HepG2 (cell line): Measurements from ENCODE around the gene RCOR1. TPM values are rescaled to one million over a fixed set of nuclear protein-coding genes. Genes with fewer than 3 reads are reported as not detected.

ENCODE experiments used
- ARNTL ChIP-seq: sonication (generic); formaldehyde crosslinking; IDR thresholded peaks from 2 replicates; pipeline ENCODE4 v1.4.0; 2020; ENCODE audit warnings: mild to moderate bottlenecking, missing genetic modification reagents
- GATAD2A ChIP-seq: IDR thresholded peaks from 2 replicates; pipeline ENCODE4 v1.6.1; 2016
- MEIS1 ChIP-seq: sonication (generic); formaldehyde crosslinking; IDR thresholded peaks from 2 replicates; pipeline ENCODE4 v1.9.0; 2021; ENCODE audit warnings: mild to moderate bottlenecking, missing genetic modification reagents, moderate library complexity, borderline replicate concordance
- NR1H2 ChIP-seq: sonication (generic); formaldehyde crosslinking; IDR thresholded peaks from 2 replicates; pipeline ENCODE4 v1.8.1; 2022; ENCODE audit warnings: low read depth, missing genetic modification reagents, borderline replicate concordance
- SAP130 ChIP-seq: IDR thresholded peaks from 2 replicates; pipeline ENCODE4 v1.6.1; 2016; ENCODE audit warnings: low read depth
- SCMH1 ChIP-seq: sonication (generic); formaldehyde crosslinking; IDR thresholded peaks from 2 replicates; pipeline ENCODE4 v1.9.0; 2021; ENCODE audit warnings: missing genetic modification reagents, mild to moderate bottlenecking, borderline replicate concordance
- SIN3B ChIP-seq: fragments of 150-350 bp; IDR thresholded peaks from 2 replicates; pipeline ENCODE4 v1.6.1; 2014; ENCODE audit warnings: low read length
- ZFP36 ChIP-seq: fragments of 150-350 bp; IDR thresholded peaks from 2 replicates; pipeline ENCODE4 v1.6.1; 2018; ENCODE audit warnings: borderline replicate concordance, low read length, low read depth; ENCODE audit not compliant: partially characterized antibody
- ZNF274 ChIP-seq: sonication (generic); formaldehyde crosslinking; IDR thresholded peaks from 2 replicates; pipeline ENCODE4 v1.5.1; 2020; ENCODE audit warnings: mild to moderate bottlenecking, missing genetic modification reagents
- ZNF350 ChIP-seq: sonication (generic); formaldehyde crosslinking; IDR thresholded peaks from 2 replicates; pipeline ENCODE4 v1.4.0; 2020; ENCODE audit warnings: mild to moderate bottlenecking, low read depth, missing genetic modification reagents, borderline replicate concordance
- ZNF772 ChIP-seq: sonication (generic); formaldehyde crosslinking; IDR thresholded peaks from 2 replicates; pipeline ENCODE4 v1.5.0; 2020; ENCODE audit warnings: mild to moderate bottlenecking, missing genetic modification reagents
- polyA plus RNA-seq, 8 experiments: library from polyadenylated mRNA; depleted of rRNA in 3 of 8; stranded (reverse) in 7 of 8; unstranded in 1 of 8; fragments of >200 nt; fragmentation: Illumina TruSeq in 4 of 8; extraction: Trizol in 4 of 8; gene quantifications; 2 replicates each; pipeline versions ENCODE4 v1.2.1 to v1.2.3, GENCODE V29; 2011 to 2016; ENCODE audit warnings: low read depth in 4 of 8, missing spikeins in 1 of 8, mixed read lengths in 1 of 8; ENCODE audit not compliant: insufficient read depth in 1 of 8
- total RNA-seq, 5 experiments: library from RNA; depleted of rRNA; stranded (reverse); fragments of >200 nt; fragmentation: Illumina TruSeq; extraction: Trizol; gene quantifications; 2 replicates each; pipeline ENCODE4 v1.2.3, GENCODE V29; 2016; ENCODE audit warnings: low read depth in 1 of 5
- TF ChIP-seq, protein P1 (sequence below): sonication (generic); formaldehyde crosslinking; IDR thresholded peaks from 2 replicates; pipeline ENCODE4; 2020; ENCODE audit warnings: missing genetic modification reagents, mild to moderate bottlenecking, borderline replicate concordance
- TF ChIP-seq, protein P2 (sequence below): sonication (generic); formaldehyde crosslinking; IDR thresholded peaks from 2 replicates; pipeline ENCODE4 v1.4.0; 2020; ENCODE audit warnings: low read depth, missing genetic modification reagents
- TF ChIP-seq, protein P3 (sequence below): sonication (generic); formaldehyde crosslinking; conservative IDR thresholded peaks from 2 replicates; pipeline ENCODE4 v1.4.0; 2020; ENCODE audit warnings: missing genetic modification reagents
- TF ChIP-seq, protein P4 (sequence below), 2 experiments: fragments of 450-650 bp in 1 of 2; sonication (generic) in 1 of 2; formaldehyde crosslinking; IDR thresholded peaks; 2 replicates each; pipeline versions ENCODE4 v1.5.0 to v1.8.0; 2020 to 2022; ENCODE audit warnings: mild to moderate bottlenecking in 1 of 2, missing genetic modification reagents in 1 of 2
- TF ChIP-seq, protein P5 (sequence below): sonication (generic); formaldehyde crosslinking; IDR thresholded peaks from 2 replicates; pipeline ENCODE4 v1.5.0; 2020; ENCODE audit warnings: mild to moderate bottlenecking, missing genetic modification reagents

The RCOR1 gene
- total and polyA plus RNA-seq, 2 of the 13 experiments (the other 11 are each of a cell fraction or from before 2014, with no cell fraction given) = 10.2 to 11.1 TPM

DNA sequence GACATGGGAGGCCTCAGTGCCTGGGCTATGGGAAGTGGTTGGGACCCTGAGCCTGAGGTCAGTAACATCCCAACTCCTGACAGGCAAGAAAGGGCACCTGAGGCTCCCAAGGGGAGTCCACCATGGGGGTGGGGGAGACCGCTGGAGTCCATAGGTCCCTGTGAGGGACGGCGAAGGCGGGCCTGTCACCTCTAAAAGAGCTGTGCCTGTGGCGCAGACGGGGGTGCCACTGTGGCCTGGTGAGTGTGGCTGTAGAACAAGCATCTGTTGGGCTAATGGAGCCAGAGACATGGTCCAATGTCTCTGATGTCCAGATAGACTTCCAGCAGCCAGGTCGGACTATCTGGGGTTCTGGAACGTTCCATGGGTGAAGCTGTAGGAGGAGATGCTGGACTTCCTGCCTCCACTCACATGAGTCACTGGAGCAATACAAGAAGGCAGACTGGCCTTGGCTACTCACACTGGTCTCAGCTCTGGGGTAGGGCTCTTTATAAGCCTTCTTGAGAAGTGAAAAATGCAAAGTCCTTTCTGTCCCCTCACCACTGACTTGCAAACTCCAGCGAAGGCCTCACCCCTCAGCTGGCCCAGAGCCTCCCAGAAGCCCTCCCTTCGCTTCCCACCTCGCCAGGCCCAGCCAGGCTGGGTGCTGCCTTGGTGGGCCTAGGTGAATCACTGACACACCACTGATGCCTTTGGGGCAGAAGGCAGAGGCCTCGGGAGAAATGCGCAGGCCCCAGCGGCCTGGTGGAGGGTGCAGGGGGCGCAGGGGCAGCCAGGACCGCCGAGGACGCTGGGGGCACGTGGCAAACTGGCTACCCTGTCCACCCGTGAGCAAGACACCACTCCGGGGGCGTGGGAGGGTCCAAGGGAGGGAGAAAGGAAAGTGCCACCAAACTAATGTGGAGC lies 183.7 kb downstream of the RCOR1 start (continued):
- TF ChIP-seq SCMH1 (CRISPR knock-in tag) (no peak), SIN3B (no peak), GATAD2A (CRISPR knock-in tag) (peak; percentile 42; the same call in 1 of the 2 replicates), NR1H2 (CRISPR knock-in tag) (no peak), ZNF274 (CRISPR knock-in tag) (0 out of 2 replicates have a peak, but pooled peaks have one; percentile 38), MEIS1 (CRISPR knock-in tag) (0 out of 2 replicates have a peak, but pooled peaks have one; percentile 46), ZNF772 (CRISPR knock-in tag) (peak; percentile 67; the same call in 1 of the 2 replicates), ARNTL (CRISPR knock-in tag) (no peak), ZNF350 (CRISPR knock-in tag) (0 out of 2 replicates have a peak, but pooled peaks have one; percentile 20), SAP130 (CRISPR knock-in tag) (peak; percentile 24; the same call in 1 of the 2 replicates), ZFP36 (no peak)
- TF ChIP-seq, protein P1, sequence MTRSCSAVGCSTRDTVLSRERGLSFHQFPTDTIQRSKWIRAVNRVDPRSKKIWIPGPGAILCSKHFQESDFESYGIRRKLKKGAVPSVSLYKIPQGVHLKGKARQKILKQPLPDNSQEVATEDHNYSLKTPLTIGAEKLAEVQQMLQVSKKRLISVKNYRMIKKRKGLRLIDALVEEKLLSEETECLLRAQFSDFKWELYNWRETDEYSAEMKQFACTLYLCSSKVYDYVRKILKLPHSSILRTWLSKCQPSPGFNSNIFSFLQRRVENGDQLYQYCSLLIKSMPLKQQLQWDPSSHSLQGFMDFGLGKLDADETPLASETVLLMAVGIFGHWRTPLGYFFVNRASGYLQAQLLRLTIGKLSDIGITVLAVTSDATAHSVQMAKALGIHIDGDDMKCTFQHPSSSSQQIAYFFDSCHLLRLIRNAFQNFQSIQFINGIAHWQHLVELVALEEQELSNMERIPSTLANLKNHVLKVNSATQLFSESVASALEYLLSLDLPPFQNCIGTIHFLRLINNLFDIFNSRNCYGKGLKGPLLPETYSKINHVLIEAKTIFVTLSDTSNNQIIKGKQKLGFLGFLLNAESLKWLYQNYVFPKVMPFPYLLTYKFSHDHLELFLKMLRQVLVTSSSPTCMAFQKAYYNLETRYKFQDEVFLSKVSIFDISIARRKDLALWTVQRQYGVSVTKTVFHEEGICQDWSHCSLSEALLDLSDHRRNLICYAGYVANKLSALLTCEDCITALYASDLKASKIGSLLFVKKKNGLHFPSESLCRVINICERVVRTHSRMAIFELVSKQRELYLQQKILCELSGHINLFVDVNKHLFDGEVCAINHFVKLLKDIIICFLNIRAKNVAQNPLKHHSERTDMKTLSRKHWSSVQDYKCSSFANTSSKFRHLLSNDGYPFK (CRISPR knock-in tag) = 0 out of 2 replicates have a peak, but pooled peaks have one; percentile 43
- TF ChIP-seq, protein P2, sequence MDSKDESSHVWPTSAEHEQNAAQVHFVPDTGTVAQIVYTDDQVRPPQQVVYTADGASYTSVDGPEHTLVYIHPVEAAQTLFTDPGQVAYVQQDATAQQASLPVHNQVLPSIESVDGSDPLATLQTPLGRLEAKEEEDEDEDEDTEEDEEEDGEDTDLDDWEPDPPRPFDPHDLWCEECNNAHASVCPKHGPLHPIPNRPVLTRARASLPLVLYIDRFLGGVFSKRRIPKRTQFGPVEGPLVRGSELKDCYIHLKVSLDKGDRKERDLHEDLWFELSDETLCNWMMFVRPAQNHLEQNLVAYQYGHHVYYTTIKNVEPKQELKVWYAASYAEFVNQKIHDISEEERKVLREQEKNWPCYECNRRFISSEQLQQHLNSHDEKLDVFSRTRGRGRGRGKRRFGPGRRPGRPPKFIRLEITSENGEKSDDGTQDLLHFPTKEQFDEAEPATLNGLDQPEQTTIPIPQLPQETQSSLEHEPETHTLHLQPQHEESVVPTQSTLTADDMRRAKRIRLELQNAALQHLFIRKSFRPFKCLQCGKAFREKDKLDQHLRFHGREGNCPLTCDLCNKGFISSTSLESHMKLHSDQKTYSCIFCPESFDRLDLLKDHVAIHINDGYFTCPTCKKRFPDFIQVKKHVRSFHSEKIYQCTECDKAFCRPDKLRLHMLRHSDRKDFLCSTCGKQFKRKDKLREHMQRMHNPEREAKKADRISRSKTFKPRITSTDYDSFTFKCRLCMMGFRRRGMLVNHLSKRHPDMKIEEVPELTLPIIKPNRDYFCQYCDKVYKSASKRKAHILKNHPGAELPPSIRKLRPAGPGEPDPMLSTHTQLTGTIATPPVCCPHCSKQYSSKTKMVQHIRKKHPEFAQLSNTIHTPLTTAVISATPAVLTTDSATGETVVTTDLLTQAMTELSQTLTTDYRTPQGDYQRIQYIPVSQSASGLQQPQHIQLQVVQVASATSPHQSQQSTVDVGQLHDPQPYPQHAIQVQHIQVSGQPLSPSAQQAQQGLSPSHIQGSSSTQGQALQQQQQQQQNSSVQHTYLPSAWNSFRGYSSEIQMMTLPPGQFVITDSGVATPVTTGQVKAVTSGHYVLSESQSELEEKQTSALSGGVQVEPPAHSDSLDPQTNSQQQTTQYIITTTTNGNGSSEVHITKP (CRISPR knock-in tag) = 0 out of 2 replicates have a peak, but pooled peaks have one; percentile 45
- TF ChIP-seq, protein P3, sequence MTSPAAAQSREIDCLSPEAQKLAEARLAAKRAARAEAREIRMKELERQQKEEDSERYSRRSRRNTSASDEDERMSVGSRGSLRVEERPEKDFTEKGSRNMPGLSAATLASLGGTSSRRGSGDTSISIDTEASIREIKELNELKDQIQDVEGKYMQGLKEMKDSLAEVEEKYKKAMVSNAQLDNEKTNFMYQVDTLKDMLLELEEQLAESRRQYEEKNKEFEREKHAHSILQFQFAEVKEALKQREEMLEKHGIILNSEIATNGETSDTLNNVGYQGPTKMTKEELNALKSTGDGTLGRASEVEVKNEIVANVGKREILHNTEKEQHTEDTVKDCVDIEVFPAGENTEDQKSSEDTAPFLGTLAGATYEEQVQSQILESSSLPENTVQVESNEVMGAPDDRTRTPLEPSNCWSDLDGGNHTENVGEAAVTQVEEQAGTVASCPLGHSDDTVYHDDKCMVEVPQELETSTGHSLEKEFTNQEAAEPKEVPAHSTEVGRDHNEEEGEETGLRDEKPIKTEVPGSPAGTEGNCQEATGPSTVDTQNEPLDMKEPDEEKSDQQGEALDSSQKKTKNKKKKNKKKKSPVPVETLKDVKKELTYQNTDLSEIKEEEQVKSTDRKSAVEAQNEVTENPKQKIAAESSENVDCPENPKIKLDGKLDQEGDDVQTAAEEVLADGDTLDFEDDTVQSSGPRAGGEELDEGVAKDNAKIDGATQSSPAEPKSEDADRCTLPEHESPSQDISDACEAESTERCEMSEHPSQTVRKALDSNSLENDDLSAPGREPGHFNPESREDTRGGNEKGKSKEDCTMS (CRISPR knock-in tag) = no peak
- TF ChIP-seq, protein P4, sequence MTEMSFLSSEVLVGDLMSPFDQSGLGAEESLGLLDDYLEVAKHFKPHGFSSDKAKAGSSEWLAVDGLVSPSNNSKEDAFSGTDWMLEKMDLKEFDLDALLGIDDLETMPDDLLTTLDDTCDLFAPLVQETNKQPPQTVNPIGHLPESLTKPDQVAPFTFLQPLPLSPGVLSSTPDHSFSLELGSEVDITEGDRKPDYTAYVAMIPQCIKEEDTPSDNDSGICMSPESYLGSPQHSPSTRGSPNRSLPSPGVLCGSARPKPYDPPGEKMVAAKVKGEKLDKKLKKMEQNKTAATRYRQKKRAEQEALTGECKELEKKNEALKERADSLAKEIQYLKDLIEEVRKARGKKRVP (CRISPR knock-in tag; IDR thresholded peaks at IDR 0.05) = no peak
- TF ChIP-seq, protein P5, sequence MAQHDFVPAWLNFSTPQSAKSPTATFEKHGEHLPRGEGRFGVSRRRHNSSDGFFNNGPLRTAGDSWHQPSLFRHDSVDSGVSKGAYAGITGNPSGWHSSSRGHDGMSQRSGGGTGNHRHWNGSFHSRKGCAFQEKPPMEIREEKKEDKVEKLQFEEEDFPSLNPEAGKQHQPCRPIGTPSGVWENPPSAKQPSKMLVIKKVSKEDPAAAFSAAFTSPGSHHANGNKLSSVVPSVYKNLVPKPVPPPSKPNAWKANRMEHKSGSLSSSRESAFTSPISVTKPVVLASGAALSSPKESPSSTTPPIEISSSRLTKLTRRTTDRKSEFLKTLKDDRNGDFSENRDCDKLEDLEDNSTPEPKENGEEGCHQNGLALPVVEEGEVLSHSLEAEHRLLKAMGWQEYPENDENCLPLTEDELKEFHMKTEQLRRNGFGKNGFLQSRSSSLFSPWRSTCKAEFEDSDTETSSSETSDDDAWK (CRISPR knock-in tag) = no peak
